Measurements from ENCODE around the gene TP53RK. TPM values are rescaled to one million over a fixed set of nuclear protein-coding genes. Genes with fewer than 3 reads are reported as not detected.
A peak's percentile ranks its signal among the peaks of the same experiment; 100 is the strongest.

The TP53RK gene
- total and polyA plus RNA-seq, 7 donors = 8.4 to 24.4 (median 10.2) TPM

- H3K4me3 ChIP-seq = peak overlapping the region in 3 of 4 donors; percentile 80 to 91 (median 85)
- DNase-seq = peak; percentile 1
- H3K36me3 ChIP-seq = peaks cover 0 to 16% (median 2%) of the 10 kb centered on the region in 4 donors
- H3K4me1 ChIP-seq = peaks cover 0 to 32% (median 26%) of the 10 kb centered on the region in 4 donors
- TF ChIP-seq EP300 (IDR thresholded peaks at IDR 0.05) = no peak
- TF ChIP-seq POLR2AphosphoS5 (IDR thresholded peaks at IDR 0.05) = no peak
- no peak for TF ChIP-seq POLR2A (IDR thresholded peaks at IDR 0.05)
- intact Hi-C loops (cut with DNase I) = no loop called here
- peak overlapping the region; percentile 94 to 99 (median 96) for H3K27ac ChIP-seq
- WGBS, 2 donors = 51 to 62% methylated on average over 13 of the region's 13 CpGs
- H3K27me3 ChIP-seq = no peaks in the 10 kb centered on the region
- H3K9me3 ChIP-seq = no peaks in the 10 kb centered on the region
These were observed 1.2 kb upstream of the TP53RK start for GRCh38 chr20:46690219-46691106.

DNA sequence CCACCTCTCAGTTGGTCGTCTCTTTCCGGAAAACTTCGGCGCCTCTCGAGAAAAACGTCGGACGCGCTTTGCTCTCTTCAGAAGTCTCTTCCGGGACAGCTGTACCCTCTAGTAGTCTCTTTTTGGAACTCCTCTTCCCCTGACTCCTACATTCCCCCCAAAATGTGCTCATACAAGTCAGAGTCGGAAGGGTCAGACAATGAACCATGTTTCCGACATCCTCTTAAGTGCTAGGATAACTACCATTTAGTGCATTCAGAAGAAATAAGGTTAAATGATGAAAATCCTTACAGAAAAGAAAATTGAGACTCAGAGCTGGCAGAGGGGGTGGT is 476 bp upstream of the TP53RK start:
- intact Hi-C loops (cut with DNase I) = loop anchor here (1.0 to 10.0 kb wide), 2 partner anchors 20 to 595 kb away; partner anchors contain the start of gene SLC2A10
- H3K4me3 ChIP-seq = peak overlapping the region; percentile 80 to 91 (median 86)
- H3K27ac ChIP-seq = peak overlapping the region; percentile 94 to 99 (median 96)
- H3K36me3 ChIP-seq = peaks cover 0 to 22% (median 2%) of the 10 kb centered on the region in 4 donors
- WGBS, 2 donors = 0% methylated on average over 12 of the region's 12 CpGs
- H3K27me3 ChIP-seq = no peaks in the 10 kb centered on the region
- DNase-seq = no peak
- no peaks in the 10 kb centered on the region for H3K9me3 ChIP-seq
- TF ChIP-seq POLR2A (IDR thresholded peaks at IDR 0.05) = no peak
- TF ChIP-seq, protein P1, sequence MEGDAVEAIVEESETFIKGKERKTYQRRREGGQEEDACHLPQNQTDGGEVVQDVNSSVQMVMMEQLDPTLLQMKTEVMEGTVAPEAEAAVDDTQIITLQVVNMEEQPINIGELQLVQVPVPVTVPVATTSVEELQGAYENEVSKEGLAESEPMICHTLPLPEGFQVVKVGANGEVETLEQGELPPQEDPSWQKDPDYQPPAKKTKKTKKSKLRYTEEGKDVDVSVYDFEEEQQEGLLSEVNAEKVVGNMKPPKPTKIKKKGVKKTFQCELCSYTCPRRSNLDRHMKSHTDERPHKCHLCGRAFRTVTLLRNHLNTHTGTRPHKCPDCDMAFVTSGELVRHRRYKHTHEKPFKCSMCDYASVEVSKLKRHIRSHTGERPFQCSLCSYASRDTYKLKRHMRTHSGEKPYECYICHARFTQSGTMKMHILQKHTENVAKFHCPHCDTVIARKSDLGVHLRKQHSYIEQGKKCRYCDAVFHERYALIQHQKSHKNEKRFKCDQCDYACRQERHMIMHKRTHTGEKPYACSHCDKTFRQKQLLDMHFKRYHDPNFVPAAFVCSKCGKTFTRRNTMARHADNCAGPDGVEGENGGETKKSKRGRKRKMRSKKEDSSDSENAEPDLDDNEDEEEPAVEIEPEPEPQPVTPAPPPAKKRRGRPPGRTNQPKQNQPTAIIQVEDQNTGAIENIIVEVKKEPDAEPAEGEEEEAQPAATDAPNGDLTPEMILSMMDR (IDR thresholded peaks at IDR 0.05) = no peak
- no peak for TF ChIP-seq EP300 (IDR thresholded peaks at IDR 0.05)
- peak in 1 of 4 donors; percentile 14 for TF ChIP-seq POLR2AphosphoS5 (IDR thresholded peaks at IDR 0.05)
- peaks cover 0 to 37% (median 26%) of the 10 kb centered on the region in 4 donors for H3K4me1 ChIP-seq

- Histone ChIP-seq H3K4me1 (peaks cover 0 to 48% (median 37%) of the 10 kb centered on the region in 4 donors), H3K36me3 (peaks cover 0 to 22% (median 2%) of the 10 kb centered on the region in 4 donors), H3K4me3 (peak overlapping the region; percentile 80 to 91 (median 86)), H3K9me3 (no peaks in the 10 kb centered on the region), H3K27me3 (no peaks in the 10 kb centered on the region), H3K27ac (peak overlapping the region; percentile 94 to 99 (median 96))
- no peak for TF ChIP-seq EP300 (IDR thresholded peaks at IDR 0.05)
- no peak for TF ChIP-seq POLR2AphosphoS5 (IDR thresholded peaks at IDR 0.05)
- TF ChIP-seq, protein P1 (IDR thresholded peaks at IDR 0.05) = no peak
- TF ChIP-seq POLR2A (IDR thresholded peaks at IDR 0.05) = no peak
- intact Hi-C loops (cut with DNase I) = loop anchor here (1.0 to 10.0 kb wide), 2 partner anchors 21 to 594 kb away; partner anchors contain the start of gene SLC2A10
- 10 to 18% methylated on average over 20 of the region's 20 CpGs for WGBS, 2 donors
- DNase-seq = peak; percentile 80
These were observed 828 bp downstream of the TP53RK start for GRCh38 chr20:46688151-46689081.

GRCh38 chr20:46683939-46684750 is 5.1 kb downstream of the TP53RK start:
- Histone ChIP-seq H3K36me3 (peaks cover 0 to 27% (median 2%) of the 10 kb centered on the region in 4 donors), H3K27ac (peak overlapping the region; percentile 33 to 68 (median 62)), H3K4me3 (peak overlapping the region; percentile 13 to 41 (median 36)), H3K4me1 (peaks cover 0 to 58% (median 44%) of the 10 kb centered on the region in 4 donors), H3K27me3 (no peaks in the 10 kb centered on the region), H3K9me3 (no peaks in the 10 kb centered on the region)
- TF ChIP-seq EP300 (IDR thresholded peaks at IDR 0.05) (no peak), POLR2AphosphoS5 (IDR thresholded peaks at IDR 0.05) (peak in 1 of 4 donors; percentile 13), POLR2A (IDR thresholded peaks at IDR 0.05) (no peak)
- TF ChIP-seq, protein P1 (IDR thresholded peaks at IDR 0.05) = no peak
- peak; percentile 72 for DNase-seq
- WGBS, 2 donors = 60 to 67% methylated on average over 23 of the region's 23 CpGs
- intact Hi-C loops (cut with DNase I) = loop anchor here (5.0 to 10.0 kb wide), 3 partner anchors 122 to 589 kb away; partner anchors contain the start of gene ZNF334
